HG03039 (cell line): Measurements from ENCODE around the gene HCN4.

Source experiments
- ATAC-seq: cut with Tn5 transposase; IDR thresholded peaks from one replicate; pipeline ENCODE4 v1.9.1; 2021; ENCODE audit warnings: mild to moderate bottlenecking, moderate library complexity; ENCODE audit not compliant: unreplicated experiment

HCN4 gene

DNA sequence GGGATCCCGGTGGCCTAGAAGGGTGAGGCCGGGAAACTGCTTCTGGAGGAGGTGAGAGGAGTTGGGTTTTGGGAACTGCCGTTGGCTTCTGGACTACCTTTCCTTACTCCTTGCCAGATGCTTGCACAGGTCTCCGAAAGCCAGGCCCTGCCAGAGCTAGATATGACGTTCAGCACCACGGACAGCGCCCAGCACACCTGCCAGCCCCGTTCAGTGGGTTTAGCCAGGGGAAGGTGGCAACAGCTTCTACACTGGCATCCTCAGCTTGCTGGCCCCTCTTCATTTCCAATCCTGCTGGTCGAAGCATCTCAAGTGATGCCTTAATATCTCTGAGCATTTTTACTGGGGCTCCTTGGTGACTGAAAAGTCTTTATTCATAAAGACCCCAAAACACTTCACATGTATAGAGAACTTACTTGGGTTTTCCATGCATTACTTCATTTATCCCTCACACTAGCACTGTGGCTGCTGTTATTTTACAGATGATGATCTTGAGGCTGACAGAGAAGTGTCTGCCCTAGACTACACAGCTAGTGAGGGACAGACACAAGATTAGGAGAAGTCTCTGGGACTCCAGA is 21.9 kb downstream of the HCN4 start:
- ATAC-seq, result no peak

DNA sequence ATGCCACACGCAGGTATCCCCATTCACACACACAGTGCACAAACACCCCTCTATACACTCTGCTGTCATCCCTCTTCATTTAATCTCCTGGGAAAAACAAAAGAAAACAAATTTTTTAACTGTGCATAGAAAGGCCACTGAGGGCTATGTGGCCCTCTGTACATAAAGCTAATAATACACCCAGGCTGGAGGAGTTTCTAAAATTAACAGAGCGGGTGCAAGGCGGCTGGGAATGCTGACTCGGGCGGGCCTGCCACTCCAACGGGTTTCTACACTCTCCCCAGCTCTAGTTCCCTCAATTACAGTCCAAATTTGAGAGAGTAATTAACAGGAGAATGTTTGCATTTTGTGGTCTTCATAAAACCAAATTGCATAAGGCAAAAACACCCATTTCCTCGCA is 23.1 kb downstream of the HCN4 start:
- no peak for ATAC-seq

GRCh38 chr15:73344056-73344455 is 24.7 kb downstream of the HCN4 start:
- ATAC-seq, result no peak

DNA sequence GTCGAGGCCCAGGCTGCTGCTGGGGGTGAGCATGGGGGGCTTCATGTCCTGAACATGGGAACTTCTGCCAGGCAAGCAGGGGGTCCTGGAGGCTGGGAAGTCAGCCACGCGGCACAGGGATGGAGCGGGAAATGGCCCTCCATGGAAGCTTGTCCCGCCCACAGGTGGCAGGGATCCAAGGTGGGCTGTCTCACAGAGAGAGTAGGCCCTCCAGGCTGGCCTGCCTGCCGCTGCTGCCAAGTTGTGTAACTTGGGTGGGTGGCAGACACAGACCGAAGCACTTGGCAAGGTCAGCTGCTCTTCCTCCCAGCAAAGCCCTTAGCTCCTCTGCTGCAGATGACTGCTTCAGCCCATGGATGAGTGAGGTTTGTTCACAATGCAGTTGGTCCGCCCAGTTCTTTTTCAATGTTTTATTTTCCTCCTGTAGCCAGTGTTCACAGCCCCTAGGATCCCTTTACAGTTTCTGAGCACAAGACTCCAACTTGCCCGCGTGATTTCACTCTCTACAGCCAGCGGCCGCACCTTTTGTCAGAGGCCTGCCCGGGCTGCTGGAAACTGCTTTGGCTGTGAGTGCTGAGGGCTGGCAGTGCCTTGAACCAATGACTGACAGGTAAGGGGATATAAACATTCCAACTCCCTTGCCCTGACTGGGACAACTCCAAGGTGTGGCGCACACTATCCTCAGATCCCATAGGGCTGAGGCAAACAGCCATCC is 26.7 kb downstream of the HCN4 start:
- no peak for ATAC-seq

DNA sequence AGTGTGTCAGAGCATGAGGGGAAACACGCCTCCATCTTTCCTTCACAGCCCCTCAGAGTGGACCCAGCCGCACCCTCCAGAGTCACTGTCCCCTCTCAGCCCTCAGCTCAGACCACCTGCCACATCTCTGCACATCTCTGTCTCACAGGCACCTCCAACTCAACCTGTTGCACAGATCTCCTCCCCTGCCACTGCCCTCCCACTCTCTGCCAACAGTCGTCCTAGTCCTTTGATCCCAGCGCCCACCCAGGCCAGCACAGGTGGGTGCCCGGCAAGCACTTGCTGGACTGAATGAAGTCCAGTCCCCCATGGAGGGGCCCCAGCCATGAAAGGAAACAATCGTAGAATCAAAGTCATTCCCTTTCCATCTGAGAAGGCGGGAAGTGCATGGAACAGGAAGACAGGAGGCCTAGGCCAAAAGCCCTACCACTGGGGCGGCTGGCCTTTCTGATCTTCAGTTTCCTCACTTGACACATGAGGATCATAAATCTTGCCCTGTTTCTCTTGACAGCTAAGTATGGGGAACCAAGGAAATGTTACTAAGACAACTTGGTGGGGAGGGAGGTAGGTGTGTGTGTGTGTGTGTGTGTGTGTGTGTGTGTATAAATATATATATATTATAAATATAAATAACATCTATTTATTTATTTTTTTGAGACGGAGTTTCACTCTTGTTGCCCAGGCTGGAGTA is 28.1 kb downstream of the HCN4 start:
- ATAC-seq, result no peak

- no peak for ATAC-seq
Observed at GRCh38 chr15:73338606-73339374, 30.0 kb downstream of the HCN4 start.

GRCh38 chr15:73338058-73338457 is 30.7 kb downstream of the HCN4 start:
- no peak for ATAC-seq

DNA sequence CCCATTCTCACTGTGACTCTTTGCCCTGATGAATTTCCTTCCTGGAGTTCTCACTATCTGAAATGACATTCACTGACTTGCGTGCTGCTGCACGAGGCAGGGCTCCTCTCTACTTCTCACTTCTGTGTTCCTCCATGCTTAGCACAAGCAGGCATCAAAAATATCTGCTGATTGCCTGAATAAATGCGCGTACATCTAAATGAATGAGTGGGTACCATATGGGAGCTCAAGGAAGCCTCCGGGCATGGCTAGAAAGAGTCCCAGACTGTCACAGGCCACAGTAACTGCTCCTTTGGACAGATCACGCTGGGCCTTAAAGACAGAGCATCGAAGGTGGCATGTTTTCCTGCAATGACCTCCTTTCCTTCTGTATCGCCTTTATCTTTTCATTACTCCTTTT is 31.6 kb downstream of the HCN4 start:
- no peak for ATAC-seq

DNA sequence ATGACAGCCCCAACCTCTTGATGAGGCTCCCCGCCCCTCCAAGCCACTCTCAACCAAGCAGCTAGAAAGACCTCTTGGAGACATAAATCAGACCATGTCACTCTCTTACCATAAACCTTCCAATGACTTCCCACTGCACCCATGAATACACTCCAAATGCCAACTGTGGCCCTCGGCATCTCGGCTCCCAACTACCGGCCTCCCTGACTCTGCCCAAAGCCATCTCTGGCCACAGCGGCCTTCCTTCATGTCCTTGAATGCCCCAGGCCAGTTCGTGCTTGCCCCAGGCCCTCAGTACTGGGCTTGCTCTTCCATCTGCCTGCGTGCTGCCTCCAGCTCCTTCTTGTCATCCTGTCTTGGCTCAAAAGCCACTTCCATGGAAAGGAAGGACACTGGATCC is 32.0 kb downstream of the HCN4 start:
- ATAC-seq, result no peak

- no peak for ATAC-seq
Observed at GRCh38 chr15:73335471-73335870, 33.3 kb downstream of the HCN4 start.

DNA sequence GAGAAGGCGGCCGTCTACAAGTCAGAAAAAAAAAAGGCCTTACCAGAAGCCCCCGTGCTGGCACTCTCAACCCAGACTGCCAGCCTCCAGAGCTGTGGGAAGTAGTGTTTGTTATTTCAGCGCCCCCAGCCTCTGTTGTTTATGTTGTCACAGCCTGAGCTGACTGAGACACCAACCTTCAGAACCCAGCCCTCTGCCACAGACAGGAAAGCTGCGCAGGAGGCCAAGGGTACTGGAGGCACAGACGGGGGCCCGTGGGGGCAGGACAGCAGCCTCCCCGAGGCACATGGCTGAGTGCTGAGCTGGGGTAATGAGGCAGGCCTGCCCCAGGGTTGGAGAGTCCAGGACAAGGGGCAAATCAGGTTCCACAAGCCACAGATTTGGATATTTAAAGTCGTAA is 33.7 kb downstream of the HCN4 start:
- no peak for ATAC-seq

DNA sequence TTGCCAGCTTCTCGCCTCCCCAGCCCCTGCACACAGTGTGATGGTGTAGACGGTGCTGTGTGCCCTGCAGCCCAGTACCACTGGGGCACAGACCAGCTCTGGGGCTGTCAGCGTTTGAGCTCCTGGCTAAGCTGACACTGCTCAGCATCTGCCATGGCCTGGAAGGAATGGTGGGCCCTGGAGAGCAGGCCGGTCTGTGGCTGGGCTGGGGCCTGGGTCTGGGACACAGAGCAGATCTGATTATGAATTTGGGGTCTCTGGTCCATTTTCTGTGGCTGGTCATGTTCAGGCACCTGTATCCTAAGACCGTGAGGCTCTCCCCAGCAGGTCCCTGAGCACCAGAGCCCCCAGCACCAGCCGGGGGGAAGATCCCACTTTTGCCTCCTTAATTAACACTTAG is 34.7 kb downstream of the HCN4 start:
- no peak for ATAC-seq

GRCh38 chr15:73333001-73333400 is 35.8 kb downstream of the HCN4 start:
- ATAC-seq, result no peak

DNA sequence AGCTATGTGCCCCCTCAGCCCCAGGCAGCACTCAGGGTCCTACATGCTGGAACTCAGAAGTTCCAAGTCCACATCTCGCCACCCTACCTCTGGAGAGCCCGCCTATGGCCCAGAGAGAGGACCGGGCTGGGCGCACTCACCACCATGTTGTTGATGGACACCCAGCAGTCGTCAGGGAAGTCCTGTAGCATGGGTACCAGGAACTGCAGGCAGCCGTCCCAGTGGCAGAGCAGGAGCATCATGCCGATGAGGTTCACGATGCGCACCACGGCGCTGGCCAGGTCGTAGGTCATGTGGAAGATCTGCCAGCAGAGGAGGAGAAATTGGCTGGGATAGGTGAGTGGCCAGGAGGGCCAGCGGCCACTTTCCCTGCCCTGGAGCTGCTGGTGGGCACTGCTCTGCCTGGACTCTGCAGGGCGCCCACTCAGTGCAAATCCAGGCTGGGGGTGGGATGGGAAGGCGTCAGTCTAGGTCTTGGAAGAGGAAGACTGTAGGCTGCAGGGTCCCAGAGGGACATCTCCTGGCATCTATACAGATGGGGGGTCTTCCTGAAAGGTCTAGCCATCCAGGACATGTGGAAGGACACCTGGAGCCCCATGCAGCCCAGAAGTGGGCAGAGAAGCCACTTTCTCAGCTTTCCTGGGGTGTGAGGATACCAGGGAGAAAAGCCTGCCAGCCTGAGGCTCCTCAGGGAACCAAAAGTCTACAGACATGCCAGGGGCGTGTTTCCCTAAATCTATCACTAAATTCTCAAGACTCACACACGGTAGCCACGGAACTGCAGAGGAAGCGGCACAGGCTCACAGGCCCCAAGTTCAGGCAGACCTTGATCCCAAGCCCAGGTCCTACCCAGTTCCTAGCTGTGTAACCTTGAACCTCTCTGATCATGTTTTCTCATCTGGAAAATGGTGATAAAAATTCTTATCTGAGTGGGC is 36.5 kb downstream of the HCN4 start:
- ATAC-seq, result no peak

DNA sequence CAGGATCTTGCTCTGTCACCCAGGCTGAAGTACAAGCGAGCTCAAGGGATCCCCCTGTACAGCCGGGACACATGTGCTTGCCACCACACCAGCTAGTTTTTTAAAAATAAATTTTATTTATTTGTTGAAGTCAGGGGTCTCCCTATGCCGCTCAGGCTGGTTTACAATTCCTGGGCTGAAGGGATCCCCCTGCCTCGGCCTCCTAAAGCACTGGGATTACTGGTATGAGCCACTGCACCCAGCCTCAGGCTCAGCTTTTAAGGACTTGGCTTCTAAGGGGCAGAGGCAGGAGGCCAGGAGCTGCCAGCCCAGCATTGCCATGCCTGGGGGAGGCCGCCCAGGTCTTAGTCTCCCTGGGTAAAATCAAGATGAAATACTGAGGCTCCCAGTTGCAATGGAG is 37.3 kb downstream of the HCN4 start:
- ATAC-seq, result no peak

DNA sequence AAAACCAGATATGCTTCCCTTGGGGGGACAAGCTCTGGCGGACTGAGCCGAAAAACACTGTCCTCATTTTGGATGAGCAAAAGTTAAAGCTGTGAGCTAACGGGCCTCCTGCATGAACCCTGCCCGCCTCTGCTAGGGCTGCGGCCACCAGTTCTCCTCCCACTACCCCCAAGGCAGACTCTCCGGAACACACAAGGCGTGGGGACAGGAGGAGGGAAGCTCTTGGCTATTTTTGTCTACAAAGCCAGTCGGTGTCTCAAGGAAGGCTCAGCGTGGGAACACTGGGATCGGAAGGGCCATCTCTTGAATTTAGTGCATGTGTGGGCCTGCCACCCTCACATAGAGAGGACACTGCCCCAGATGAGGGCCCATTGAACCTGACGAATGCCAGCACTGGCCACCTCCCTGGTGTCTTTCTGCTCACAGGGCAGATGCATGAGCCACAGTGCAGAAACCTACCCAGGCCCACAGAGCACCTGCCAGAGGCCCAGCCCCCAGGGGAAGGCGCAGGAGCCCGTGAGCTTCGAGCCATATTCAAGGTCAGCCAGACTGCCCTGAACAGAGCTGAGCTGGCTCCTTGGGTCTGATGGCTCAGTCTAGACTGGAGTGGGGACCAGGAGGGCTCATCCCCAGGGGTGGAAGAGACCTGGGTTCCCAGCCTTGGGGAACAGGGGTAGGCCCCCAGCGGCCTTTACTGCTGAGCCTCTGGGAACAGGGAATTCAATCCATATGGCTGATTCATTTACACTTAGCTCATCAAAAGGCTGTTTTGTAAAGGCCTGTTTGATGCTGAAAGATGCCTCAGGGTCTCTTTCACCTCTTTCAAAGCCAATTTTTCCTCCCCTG is 38.3 kb downstream of the HCN4 start:
- ATAC-seq, result no peak

DNA sequence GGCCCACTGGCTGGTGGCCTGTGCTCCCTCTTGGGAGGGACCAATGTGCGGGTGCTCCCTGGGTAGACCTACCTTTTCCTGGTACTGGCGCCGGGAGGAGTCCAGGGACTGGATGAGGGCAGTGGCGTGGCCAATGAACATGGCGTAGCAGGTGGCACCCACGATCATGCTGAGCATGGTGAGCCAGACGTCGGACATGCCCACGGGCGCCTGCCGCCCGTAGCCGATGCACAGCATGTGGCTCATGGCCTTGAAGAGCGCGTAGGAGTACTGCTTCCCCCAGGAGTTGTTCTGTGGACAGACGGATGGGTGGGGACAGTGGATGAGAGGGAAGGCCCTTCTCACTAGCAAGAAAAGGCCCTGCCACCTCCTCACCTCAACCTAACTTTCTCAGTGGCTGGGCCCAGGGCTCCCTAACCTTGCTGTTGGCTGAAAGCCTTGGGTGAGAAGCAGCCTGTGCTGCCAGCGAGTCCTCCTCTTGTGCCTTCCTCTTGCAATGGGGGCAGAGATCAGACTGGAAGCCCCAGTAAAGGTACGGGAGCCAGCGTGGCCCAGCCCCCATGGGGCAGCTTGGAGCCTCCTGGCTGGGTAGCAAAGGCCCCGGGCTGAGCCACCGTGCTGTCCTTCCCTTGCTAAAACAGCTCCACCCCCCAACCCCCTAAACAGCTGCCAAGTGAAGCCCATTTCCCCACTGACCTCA is 39.1 kb downstream of the HCN4 start:
- ATAC-seq, result no peak

DNA sequence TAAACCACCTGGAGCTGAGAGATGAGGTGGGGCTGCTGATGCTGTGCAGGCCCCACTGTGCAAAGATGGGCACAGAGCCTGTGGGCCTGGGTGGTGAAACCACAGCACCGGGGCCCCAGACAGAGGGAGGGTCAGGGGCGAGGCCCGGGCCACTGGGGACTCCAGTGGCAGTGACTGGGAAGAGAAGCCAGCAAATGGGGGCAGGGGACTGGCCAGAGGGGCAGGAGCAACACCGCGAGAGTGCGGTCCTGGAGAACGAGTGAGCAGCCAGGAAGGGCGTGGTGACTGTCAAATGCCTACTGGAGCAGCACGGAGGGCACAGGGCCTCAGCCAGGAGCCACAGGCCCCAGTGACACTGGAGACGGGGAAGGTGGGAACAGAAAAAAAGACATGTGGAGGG is 39.8 kb downstream of the HCN4 start:
- no peak for ATAC-seq
